NCI-H82 (cell line): ENCODE results near the gene OR10A3.
A peak's percentile ranks its signal among the peaks of the same experiment; 100 is the strongest.
"Not testable (repeated sequence)": the region's sequence is repeated elsewhere in the genome, so short reads cannot be mapped to it uniquely, and the experiment has no call there.

Experiments
- DNase-seq: peaks from one replicate; lab custom pipeline; 2025; lab: John Stamatoyannopoulos, UW

OR10A3 gene

GRCh38 chr11:7941608-7942007, at the start of gene OR10A3:
Gene OR10A3, minus strand, starts transcription at chr11:7941708. Its CDS starts 2,188 bp downstream, at chr11:7939520.
- DNase-seq: no peak

GRCh38 chr11:7987560-7987883, 46.0 kb upstream of the OR10A3 start:
- not testable (repeated sequence) for DNase-seq

- DNase-seq: peak; percentile 99
Observed at GRCh38 chr11:7986768-7987559, 45.5 kb upstream of the OR10A3 start, which contains the start of gene EIF3F. Gene EIF3F, plus strand, starts transcription at chr11:7987337. Its CDS starts 16 bp downstream, at chr11:7987353.

- DNase-seq: no peak
Observed at GRCh38 chr11:7983832-7984590, 42.5 kb upstream of the OR10A3 start.

GRCh38 chr11:7982582-7983119, 41.1 kb upstream of the OR10A3 start:
- DNase-seq: no peak

- peak; percentile 66 for DNase-seq
Observed at GRCh38 chr11:7981619-7982157, 40.2 kb upstream of the OR10A3 start.

GRCh38 chr11:7977232-7977917, 35.9 kb upstream of the OR10A3 start:
- no peak for DNase-seq

GRCh38 chr11:7974668-7975067, 33.2 kb upstream of the OR10A3 start:
- DNase-seq: no peak

GRCh38 chr11:7973011-7973410, 31.5 kb upstream of the OR10A3 start:
- no peak for DNase-seq

- DNase-seq: no peak
Observed at GRCh38 chr11:7971846-7972245, 30.3 kb upstream of the OR10A3 start.

- no peak for DNase-seq
Observed at GRCh38 chr11:7969756-7970646, 28.5 kb upstream of the OR10A3 start.

- DNase-seq: no peak
Observed at GRCh38 chr11:7968686-7969085, 27.2 kb upstream of the OR10A3 start.

GRCh38 chr11:7967826-7968225, 26.3 kb upstream of the OR10A3 start:
- no peak for DNase-seq

GRCh38 chr11:7967097-7967496, 25.6 kb upstream of the OR10A3 start:
- no peak for DNase-seq

- DNase-seq: no peak
Observed at GRCh38 chr11:7965386-7965785, 23.9 kb upstream of the OR10A3 start, which contains the start of gene NLRP10. Gene NLRP10, minus strand, starts transcription at chr11:7965447. Its CDS starts 1,952 bp downstream, at chr11:7963495.

GRCh38 chr11:7964873-7965272, 23.4 kb upstream of the OR10A3 start:
- DNase-seq: no peak

GRCh38 chr11:7964261-7964660, 22.8 kb upstream of the OR10A3 start:
- no peak for DNase-seq

GRCh38 chr11:7955191-7955590, 13.7 kb upstream of the OR10A3 start:
- no peak for DNase-seq

- no peak for DNase-seq
Observed at GRCh38 chr11:7949934-7950333, 8.4 kb upstream of the OR10A3 start.

GRCh38 chr11:7944123-7944522, 2.6 kb upstream of the OR10A3 start:
- DNase-seq: no peak

- no peak for DNase-seq
Observed at GRCh38 chr11:7941146-7941545, 362 bp downstream of the OR10A3 start.
